HL-60 (cell line): Measurements from ENCODE around the gene MYO5B.

Experiments
- CTCF ChIP-seq: IDR thresholded peaks from one replicate; pipeline ENCODE4 v1.5.1; 2011; ENCODE audit warnings: low read length, control low read depth, inconsistent platforms; ENCODE audit not compliant: insufficient read depth
- POLR2AphosphoS5 ChIP-seq: IDR thresholded peaks from 2 replicates; pipeline ENCODE4 v1.6.1; 2012; ENCODE audit warnings: low read depth
- REST ChIP-seq: IDR thresholded peaks from 2 replicates; pipeline ENCODE4 v1.6.1; 2012; ENCODE audit warnings: low read depth; ENCODE audit not compliant: insufficient replicate concordance
- SPI1 ChIP-seq: IDR thresholded peaks from 2 replicates; pipeline ENCODE4 v1.6.1; 2012; ENCODE audit warnings: low read depth, mild to moderate bottlenecking, borderline replicate concordance

- TF ChIP-seq POLR2AphosphoS5 = no peak
- TF ChIP-seq CTCF = no peak
- no peak for TF ChIP-seq REST
- no peak for TF ChIP-seq SPI1
These were observed 350.9 kb downstream of the MYO5B start for GRCh38 chr18:49843778-49844625.
